Aorta (tissue), 5 donors: ENCODE data around the gene SERAC1. TPM values are rescaled to one million over a fixed set of nuclear protein-coding genes. Genes with fewer than 3 reads are reported as not detected.

Source experiments
- ATAC-seq: fragments of 200-7000 bp; cut with Tn5 transposase; one replicate; pipeline ENCODE4 v1.9.1; 2022; ENCODE audit warnings: moderate library complexity; ENCODE audit not compliant: low FRiP score
- DNase-seq, 2 donors: peaks; one replicate each; pipeline ENCODE4 v3.0.0-alpha.2; 2020
- H3K27ac ChIP-seq, 2 donors: one replicate each; pipeline ENCODE4 v1.5.1; 2013; ENCODE audit warnings: low read length in 2 of 2, mild to moderate bottlenecking in 2 of 2, moderate library complexity in 2 of 2, control low read depth in 1 of 2, inconsistent platforms in 1 of 2, low read depth in 1 of 2
- H3K27me3 ChIP-seq, 2 donors: one replicate each; pipeline ENCODE4 v1.6.1; 2013; ENCODE audit warnings: control low read depth in 1 of 2, low read length in 1 of 2, mild to moderate bottlenecking in 1 of 2, moderate library complexity in 1 of 2; ENCODE audit not compliant: insufficient read depth in 2 of 2, control insufficient read depth in 1 of 2
- H3K36me3 ChIP-seq, 2 donors: one replicate each; pipeline ENCODE4 v1.6.1; 2013; ENCODE audit warnings: control low read depth in 1 of 2, low read length in 1 of 2, mild to moderate bottlenecking in 1 of 2; ENCODE audit not compliant: insufficient read depth in 2 of 2, control insufficient read depth in 1 of 2
- H3K4me1 ChIP-seq, 2 donors: one replicate each; pipeline ENCODE4 v1.6.1; 2013; ENCODE audit warnings: low read length in 2 of 2, control low read depth in 1 of 2, mild to moderate bottlenecking in 1 of 2, moderate library complexity in 1 of 2; ENCODE audit not compliant: insufficient read depth in 2 of 2, control insufficient read depth in 1 of 2
- H3K4me3 ChIP-seq, 2 donors: one replicate each; pipeline ENCODE4 v1.5.1; 2013; ENCODE audit warnings: low read length in 2 of 2, control low read depth in 1 of 2, mild to moderate bottlenecking in 1 of 2
- H3K9me3 ChIP-seq: one replicate; pipeline ENCODE4 v1.6.1; 2013; ENCODE audit warnings: mild to moderate bottlenecking, low read length; ENCODE audit not compliant: control insufficient read depth
- WGBS, 2 donors: extraction: QIAGEN DNeasy Blood & Tissue Kit; methylation state at CpG; one replicate each; pipeline ENCODE4 v1.1.7; 2013; 5-methylcytosine and 5-hydroxymethylcytosine counted together
- intact Hi-C, 2 donors: fragments of 100-400 bp; cut with DNase I; formaldehyde crosslinking; loops; one replicate each; pipeline versions ENCODE4 v1.14.2 to v1.15.0; 2022
- polyA plus RNA-seq, 2 donors: library from polyadenylated mRNA; stranded (reverse); fragments of 200-250 nt; gene quantifications; one replicate each; pipeline ENCODE4 v1.2.3, GENCODE V29; 2013
- total RNA-seq, 2 donors: library from RNA; stranded (reverse); fragmentation: NEBNext Ultra II Directional; extraction: Animal tissue kit (Norgen Biotek cat#: 25700); gene quantifications; one replicate each; pipeline ENCODE4 v1.2.1, GENCODE V29; 2021
- donor health status: healthy with polysubstance abuse.
- donor health status: Bipolar disorder and iron deficiency.
- donor health status: DM: no; HTN: no; CAD: no.
- donor health status: DM: no; HTN: no; CAD: no.
- donor health status: DM: yes; HTN: yes; CAD: no.

Gene SERAC1
- total and polyA plus RNA-seq, 4 donors: 5.6 to 13.1 (median 8.7) TPM

- Histone ChIP-seq H3K4me3 (no peak overlapping the region), H3K9me3 (no peaks in the 10 kb centered on the region), H3K27ac (no peak overlapping the region), H3K36me3 (peaks cover 0 to 2% of the 10 kb centered on the region in 2 donors), H3K27me3 (no peaks in the 10 kb centered on the region), H3K4me1 (no peaks in the 10 kb centered on the region)
- DNase-seq: no peak
- no peak for ATAC-seq
- intact Hi-C loops: no loop called here
- WGBS, 2 donors: 97 to 98% methylated on average over 2 of the region's 2 CpGs
Measured at GRCh38 chr6:158122048-158122447, 46.0 kb downstream of the SERAC1 start.

GRCh38 chr6:158121335-158121734 is 46.7 kb downstream of the SERAC1 start:
- intact Hi-C loops: no loop called here
- no peaks in the 10 kb centered on the region for H3K9me3 ChIP-seq
- peaks cover 0 to 2% of the 10 kb centered on the region in 2 donors for H3K36me3 ChIP-seq
- DNase-seq (no peak), ATAC-seq (no peak)
- H3K4me3 ChIP-seq: no peak overlapping the region
- no peaks in the 10 kb centered on the region for H3K4me1 ChIP-seq
- 76 to 84% methylated on average over 3 of the region's 3 CpGs for WGBS, 2 donors
- H3K27ac ChIP-seq: no peak overlapping the region
- H3K27me3 ChIP-seq: no peaks in the 10 kb centered on the region

GRCh38 chr6:158118886-158119285 is 49.2 kb downstream of the SERAC1 start:
- Histone ChIP-seq H3K9me3 (no peaks in the 10 kb centered on the region), H3K27me3 (no peaks in the 10 kb centered on the region), H3K36me3 (peaks cover 2 to 3% of the 10 kb centered on the region in 2 donors), H3K27ac (no peak overlapping the region), H3K4me3 (no peak overlapping the region), H3K4me1 (no peaks in the 10 kb centered on the region)
- ATAC-seq (no peak), DNase-seq (no peak)
- 95 to 97% methylated on average over 3 of the region's 3 CpGs for WGBS, 2 donors
- intact Hi-C loops: no loop called here

- peaks cover 4 to 10% of the 10 kb centered on the region in 2 donors for H3K36me3 ChIP-seq
- no peaks in the 10 kb centered on the region for H3K4me1 ChIP-seq
- no peak overlapping the region for H3K27ac ChIP-seq
- H3K27me3 ChIP-seq: no peaks in the 10 kb centered on the region
- no peaks in the 10 kb centered on the region for H3K9me3 ChIP-seq
- DNase-seq: peak in 1 of 2 donors; percentile 21
- intact Hi-C loops: no loop called here
- WGBS, 2 donors: 94 to 95% methylated on average over 6 of the region's 6 CpGs
- ATAC-seq: no peak
- H3K4me3 ChIP-seq: no peak overlapping the region
Measured at GRCh38 chr6:158115508-158115907, 52.6 kb downstream of the SERAC1 start.

- intact Hi-C loops: no loop called here
- no peaks in the 10 kb centered on the region for H3K27me3 ChIP-seq
- H3K4me3 ChIP-seq: no peak overlapping the region
- no peak overlapping the region for H3K27ac ChIP-seq
- H3K4me1 ChIP-seq: no peaks in the 10 kb centered on the region
- H3K9me3 ChIP-seq: no peaks in the 10 kb centered on the region
- WGBS, 2 donors: 96% methylated on average over 4 of the region's 4 CpGs
- peaks cover 4 to 10% of the 10 kb centered on the region in 2 donors for H3K36me3 ChIP-seq
- ATAC-seq (no peak), DNase-seq (no peak)
Measured at GRCh38 chr6:158115102-158115501, 53.0 kb downstream of the SERAC1 start.

- ATAC-seq (no peak), DNase-seq (no peak)
- H3K27ac ChIP-seq: no peak overlapping the region
- no peaks in the 10 kb centered on the region for H3K27me3 ChIP-seq
- no peak overlapping the region for H3K4me3 ChIP-seq
- H3K36me3 ChIP-seq: peaks cover 4 to 13% of the 10 kb centered on the region in 2 donors
- intact Hi-C loops: no loop called here
- H3K9me3 ChIP-seq: no peaks in the 10 kb centered on the region
- no peaks in the 10 kb centered on the region for H3K4me1 ChIP-seq
Measured at GRCh38 chr6:158113802-158114201, 54.3 kb downstream of the SERAC1 start.

- Histone ChIP-seq H3K27me3 (no peaks in the 10 kb centered on the region), H3K4me1 (no peaks in the 10 kb centered on the region), H3K9me3 (no peaks in the 10 kb centered on the region), H3K4me3 (no peak overlapping the region), H3K36me3 (peaks cover 2 to 13% of the 10 kb centered on the region in 2 donors), H3K27ac (no peak overlapping the region)
- ATAC-seq: no peak
- WGBS, 2 donors: 96 to 99% methylated on average over 5 of the region's 5 CpGs
- intact Hi-C loops: no loop called here
- no peak for DNase-seq
Measured at GRCh38 chr6:158111987-158112386, 56.1 kb downstream of the SERAC1 start.

- ATAC-seq: no peak
- no peak for DNase-seq
- Histone ChIP-seq H3K27me3 (no peaks in the 10 kb centered on the region), H3K36me3 (peaks cover 2 to 12% of the 10 kb centered on the region in 2 donors), H3K9me3 (no peaks in the 10 kb centered on the region), H3K27ac (no peak overlapping the region), H3K4me1 (no peaks in the 10 kb centered on the region), H3K4me3 (no peak overlapping the region)
- WGBS, 2 donors: 80 to 84% methylated on average over 5 of the region's 5 CpGs
- intact Hi-C loops: no loop called here
Measured at GRCh38 chr6:158110986-158111385, 57.1 kb downstream of the SERAC1 start.

- DNase-seq: no peak
- intact Hi-C loops: no loop called here
- H3K4me3 ChIP-seq: no peak overlapping the region
- WGBS, 2 donors: 70 to 96% methylated on average over 2 of the region's 2 CpGs
- no peak overlapping the region for H3K27ac ChIP-seq
- ATAC-seq: no peak
- peaks cover 2 to 10% of the 10 kb centered on the region in 2 donors for H3K36me3 ChIP-seq
- H3K9me3 ChIP-seq: no peaks in the 10 kb centered on the region
- no peaks in the 10 kb centered on the region for H3K27me3 ChIP-seq
- no peaks in the 10 kb centered on the region for H3K4me1 ChIP-seq
Measured at GRCh38 chr6:158109748-158110147, 58.3 kb downstream of the SERAC1 start.
